ENCODE data around the gene POLRMT.
"Not testable (repeated sequence)": the region's sequence is repeated elsewhere in the genome, so short reads cannot be mapped to it uniquely, and the experiment has no call there.

Gene POLRMT

DNA sequence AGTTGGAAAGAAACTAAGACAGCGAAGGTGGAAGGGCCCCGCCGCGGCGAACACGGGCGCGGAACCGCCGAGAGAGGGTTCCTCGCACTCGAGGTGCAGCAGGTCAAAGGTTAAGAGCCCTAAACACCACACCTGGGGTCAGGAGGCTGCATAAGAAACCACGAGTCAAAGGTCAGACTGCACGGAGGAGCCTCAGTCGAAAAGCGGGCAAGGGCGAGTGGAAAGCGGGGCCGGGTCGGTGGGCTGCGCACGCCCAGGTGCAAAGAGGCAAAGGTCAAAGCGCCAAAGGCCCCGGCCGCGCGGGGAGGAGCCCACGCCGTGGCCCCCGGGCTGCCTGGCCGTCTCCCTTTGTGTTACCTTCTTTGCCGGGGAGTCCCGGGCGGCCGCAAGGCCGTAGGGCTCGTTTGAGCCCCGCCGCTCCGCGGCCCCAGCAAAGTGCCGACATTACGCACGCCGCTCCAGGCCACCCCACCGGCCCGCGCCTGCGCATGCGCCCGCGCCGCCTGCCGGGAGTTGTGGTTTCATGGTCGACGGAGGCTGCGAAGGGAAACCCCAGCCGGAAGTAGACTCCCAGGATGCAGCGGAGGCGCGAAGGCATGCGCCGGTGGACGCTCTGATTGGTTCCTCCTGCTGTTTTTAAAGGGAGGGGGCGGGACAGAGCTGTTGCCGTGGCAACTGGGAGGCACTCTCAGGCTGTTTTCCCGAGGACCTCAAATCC, at the start of gene POLRMT:
POLRMT (minus strand) TSS at position 470 of the 718 bp plus-strand sequence; CDS start at position 445, 25 bp downstream.
- peak; percentile 97 for DNase-seq

DNA sequence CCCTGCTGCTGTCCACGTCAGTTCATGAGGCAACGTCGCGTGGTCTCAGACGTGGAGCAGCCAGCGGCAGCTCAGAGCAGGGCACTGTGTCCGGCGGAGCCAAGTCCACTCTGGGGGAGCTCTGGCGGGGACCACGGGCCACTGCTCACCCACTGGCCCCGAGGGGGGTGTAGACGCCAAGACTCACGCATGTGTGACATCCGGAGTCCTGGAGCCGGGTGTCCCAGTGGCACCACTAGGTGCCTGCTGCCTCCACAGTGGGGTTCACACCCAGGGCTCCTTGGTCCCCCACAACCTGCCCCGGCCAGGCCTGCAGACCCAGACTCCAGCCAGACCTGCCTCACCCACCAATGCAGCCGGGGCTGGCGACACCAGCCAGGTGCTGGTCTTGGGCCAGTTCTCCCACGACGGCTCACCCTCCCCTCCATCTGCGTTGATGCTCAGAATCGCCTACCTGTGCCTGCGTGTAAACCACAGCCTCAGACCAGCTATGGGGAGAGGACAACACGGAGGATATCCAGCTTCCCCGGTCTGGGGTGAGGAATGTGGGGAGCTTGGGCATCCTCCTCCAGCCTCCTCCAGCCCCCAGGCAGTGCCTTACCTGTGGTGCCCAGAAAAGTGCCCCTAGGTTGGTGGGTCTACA, 49.5 kb upstream of the POLRMT start:
- DNase-seq, result no peak

DNA sequence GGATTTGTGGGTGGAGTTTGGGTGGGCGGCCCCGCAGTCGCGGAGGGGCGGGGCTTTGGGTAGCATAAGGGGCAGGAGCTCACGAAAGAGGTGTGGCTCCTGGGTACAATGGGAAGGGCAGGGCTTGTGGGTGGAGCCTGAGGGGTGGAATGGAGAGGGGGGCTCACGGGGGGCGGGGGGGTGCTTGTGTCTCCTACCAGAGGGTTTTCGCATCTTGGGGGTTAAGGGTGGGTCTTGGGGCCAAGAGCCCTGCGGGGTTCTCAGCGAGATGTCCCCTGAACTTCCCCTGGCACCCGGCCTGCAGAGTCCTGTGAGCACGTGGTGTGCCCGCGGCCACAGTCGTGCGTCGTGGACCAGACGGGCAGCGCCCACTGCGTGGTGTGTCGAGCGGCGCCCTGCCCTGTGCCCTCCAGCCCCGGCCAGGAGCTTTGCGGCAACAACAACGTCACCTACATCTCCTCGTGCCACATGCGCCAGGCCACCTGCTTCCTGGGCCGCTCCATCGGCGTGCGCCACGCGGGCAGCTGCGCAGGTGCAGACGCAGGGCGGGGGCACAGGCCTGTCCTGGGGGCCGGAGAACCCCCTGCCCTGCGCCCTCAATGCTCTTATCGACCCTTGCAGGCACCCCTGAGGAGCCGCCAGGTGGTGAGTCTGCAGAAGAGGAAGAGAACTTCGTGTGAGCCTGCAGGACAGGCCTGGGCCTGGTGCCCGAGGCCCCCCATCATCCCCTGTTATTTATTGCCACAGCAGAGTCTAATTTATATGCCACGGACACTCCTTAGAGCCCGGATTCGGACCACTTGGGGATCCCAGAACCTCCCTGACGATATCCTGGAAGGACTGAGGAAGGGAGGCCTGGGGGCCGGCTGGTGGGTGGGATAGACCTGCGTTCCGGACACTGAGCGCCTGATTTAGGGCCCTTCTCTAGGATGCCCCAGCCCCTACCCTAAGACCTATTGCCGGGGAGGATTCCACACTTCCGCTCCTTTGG, 48.0 kb upstream of the POLRMT start:
- DNase-seq, result no peak

DNA sequence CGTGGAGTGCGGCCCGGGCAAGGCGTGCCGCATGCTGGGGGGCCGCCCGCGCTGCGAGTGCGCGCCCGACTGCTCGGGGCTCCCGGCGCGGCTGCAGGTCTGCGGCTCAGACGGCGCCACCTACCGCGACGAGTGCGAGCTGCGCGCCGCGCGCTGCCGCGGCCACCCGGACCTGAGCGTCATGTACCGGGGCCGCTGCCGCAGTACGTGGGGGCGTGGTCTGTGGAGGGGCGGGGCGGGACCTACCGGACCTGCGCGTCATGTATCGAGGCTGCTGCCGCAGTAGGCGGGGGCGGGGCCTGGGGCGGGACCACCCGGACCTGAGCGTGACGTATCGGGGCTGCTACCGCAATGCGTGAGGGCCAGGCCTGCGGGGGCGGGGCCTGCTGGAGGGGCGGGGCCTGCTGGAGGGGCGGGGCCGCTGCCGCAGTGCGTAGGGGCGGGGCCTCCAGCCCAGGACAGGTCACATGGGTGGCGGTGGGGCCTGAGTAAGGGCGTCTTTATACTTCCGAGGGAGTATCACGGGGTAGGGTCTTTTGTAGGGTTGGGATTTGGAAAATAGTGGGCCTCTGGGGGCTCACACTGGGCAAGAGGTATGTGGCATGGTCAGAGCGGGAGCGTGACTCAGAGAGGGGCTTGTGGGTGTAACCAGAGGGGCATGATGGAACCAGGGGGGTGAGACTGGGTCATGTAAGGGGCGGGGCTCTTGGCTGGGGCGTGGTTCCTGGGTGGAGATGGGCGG, 47.1 kb upstream of the POLRMT start:
- DNase-seq, result peak; percentile 96

DNA sequence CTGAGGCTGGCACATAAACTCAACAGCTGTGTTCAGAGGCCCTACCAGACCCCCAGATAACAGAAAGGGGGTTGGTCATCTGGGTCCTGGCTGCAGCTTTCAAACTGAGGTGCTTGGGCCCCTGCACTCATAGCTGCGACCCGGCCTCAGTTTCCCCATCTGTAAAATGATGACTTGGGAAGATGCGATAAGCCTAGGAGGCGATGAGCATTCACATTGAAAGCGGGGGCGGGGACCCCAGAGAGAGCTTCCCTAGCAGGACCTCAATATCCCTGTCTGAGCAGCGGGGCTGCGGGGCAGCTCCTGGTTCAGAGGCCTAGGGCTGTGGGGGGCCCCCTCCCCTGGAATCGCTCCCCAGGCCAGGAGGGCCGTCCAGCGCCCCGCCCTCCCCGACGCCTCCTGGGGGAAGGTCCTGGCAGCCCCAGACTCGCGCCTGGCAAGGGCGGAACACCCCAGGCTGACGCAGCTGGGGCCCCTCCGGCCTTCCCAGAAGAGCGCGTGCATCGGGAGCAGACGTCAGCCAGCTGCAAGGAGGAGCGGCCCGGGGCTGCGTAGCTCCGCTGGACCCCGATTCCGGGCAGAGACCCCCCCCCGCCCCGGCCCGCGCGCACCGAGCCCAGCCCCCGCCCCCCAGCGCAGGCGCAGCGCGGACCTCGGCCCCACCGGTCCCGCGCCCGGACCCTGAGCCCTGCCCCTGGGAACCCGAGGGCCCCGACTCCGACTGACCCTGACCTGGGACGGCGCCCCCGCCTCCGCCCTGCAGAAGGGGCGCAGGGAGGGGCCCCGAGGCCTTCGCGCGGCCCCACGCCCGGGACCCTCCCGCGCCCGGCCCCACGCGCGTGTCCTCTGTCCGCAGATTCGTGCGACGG, 46.3 kb upstream of the POLRMT start:
- DNase-seq, result no peak

DNA sequence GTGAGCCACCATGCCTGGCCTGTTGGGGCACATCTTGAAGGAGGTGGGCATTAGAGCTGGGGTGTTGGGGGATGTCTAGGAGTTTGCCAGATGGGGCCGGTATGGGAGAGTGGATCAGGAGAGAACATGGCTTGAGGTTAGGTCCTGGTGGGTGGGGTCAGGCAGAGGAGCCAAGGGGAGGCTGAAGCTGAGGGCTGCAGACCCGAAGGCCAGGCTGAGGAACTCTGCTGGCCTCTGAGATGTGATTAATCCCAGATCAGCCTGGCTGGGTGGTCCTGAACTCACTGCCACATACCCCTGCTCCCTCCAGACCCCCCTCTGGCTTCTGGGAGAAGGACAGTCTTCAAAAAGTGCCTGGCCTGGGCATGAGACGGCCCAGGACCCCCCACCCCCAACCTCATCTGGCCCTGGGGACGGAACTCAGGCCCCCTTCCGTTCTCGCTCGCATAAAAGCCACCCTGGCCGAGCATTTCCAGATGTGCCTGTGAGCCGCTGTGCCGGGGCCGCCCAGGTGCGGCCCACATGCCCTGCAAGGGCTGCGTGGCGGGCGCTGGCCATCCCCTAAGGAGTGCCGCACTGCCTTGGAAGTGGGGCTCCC, 45.6 kb upstream of the POLRMT start:
- no peak for DNase-seq

DNA sequence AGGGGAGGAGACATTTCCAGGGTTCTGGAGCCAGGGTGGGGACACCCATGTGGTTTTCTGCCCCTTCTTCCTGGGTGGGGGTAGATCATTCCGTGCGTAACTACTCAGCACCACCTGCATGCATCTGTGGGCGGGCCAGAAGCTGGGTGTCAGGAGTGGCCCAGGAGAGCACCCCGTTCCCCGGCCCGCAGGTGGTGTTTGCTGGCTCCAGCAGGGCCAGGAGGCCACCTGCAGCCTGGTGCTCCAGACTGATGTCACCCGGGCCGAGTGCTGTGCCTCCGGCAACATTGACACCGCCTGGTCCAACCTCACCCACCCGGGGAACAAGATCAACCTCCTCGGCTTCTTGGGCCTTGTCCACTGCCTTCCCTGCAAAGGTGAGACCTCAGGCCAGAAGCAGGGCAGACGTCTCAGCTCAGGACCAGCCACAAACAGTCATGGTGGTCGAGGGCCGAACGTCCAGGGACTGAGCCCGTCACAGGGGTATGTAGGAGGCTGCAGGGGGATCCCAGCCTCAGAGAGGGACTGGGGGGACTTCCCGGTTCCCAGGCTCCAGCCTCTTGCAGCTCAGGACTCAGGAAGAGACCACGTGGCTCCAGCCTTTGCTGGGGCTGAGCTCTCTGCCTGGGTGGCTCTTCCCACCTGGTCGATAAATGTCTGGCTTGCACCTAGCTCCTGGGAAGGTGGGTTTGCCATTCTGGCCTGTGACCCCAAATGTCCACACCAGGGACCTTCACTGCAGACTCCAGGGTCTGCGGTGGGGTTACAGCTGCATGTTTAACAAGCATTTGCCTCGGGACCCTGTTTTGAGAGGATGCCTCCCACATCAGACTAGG, 44.5 kb upstream of the POLRMT start:
- no peak for DNase-seq

DNA sequence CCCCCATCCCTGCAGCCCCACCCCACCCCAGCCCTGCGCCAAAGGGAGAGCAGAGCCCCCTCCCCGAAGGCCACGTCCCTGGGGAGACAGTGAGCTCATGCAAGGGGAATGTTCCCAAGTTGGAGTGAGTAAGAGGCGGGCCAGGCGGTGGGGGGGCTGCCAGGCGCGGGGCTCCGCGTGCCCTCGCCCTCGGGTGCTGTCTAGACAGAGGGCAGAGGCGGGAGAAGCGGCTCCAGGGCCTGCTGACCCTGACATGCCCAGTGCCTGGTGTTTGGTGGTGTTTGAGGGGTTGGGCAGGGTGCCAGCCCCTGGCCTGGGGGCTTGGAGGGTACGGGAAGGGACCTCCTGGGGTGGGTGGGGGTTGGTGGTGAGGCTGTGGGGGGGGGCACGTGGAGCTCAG, 43.9 kb upstream of the POLRMT start:
- no peak for DNase-seq

DNA sequence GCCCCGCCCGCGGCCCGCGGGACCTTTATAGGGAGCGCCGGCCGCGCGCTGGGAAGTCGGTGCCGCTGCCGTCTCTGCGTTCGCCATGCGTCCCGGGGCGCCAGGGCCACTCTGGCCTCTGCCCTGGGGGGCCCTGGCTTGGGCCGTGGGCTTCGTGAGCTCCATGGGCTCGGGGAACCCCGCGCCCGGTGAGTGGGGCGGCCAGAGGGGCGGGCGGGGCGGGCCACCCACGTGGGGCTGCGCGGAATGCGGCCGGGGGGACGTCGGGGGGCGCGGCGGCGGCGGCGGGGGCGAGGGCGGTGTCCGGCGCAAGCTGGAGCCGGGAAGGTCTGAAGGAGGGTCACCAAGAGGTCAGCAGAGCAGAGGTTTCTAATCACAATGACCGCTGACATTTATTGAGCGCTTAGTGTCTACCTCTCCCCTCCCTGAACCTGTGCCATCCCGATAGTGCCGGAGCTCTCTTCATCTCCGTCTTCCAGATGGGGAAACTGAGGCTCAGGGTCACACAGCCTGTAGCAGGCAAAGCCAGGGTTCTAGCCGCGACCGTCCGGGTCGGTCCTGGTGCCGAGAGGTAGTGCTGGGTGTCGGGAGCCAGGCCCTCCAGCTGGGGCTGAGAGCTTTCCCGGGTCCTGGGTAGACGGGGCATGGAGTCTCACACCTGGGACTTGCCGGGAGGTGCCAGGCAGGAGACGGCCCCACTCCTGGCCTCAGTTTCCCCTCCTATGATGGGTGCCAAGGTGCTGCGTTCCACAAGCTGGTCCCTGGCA, 43.2 kb upstream of the POLRMT start, which contains the start of gene FSTL3:
FSTL3 (plus strand) TSS at position 54 of the 767 bp plus-strand sequence; CDS start at position 86, 32 bp downstream.
- DNase-seq, result no peak

DNA sequence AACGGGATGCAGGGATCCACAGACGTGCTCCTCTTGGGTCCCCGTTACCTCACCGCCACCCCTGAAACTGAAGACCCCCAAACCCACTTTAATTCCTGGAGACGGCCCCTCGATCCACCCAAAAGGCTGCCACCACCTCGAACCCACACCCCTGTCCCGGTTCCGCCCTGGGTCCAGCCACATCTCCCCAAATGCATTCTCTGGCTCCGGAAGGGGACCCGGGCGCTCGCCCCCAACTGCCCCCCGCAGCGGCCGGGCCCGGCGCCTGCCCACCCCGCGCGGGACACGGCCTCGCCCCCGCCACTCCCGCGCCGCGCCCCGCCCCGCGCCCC, 42.6 kb upstream of the POLRMT start:
- DNase-seq, result no peak

DNA sequence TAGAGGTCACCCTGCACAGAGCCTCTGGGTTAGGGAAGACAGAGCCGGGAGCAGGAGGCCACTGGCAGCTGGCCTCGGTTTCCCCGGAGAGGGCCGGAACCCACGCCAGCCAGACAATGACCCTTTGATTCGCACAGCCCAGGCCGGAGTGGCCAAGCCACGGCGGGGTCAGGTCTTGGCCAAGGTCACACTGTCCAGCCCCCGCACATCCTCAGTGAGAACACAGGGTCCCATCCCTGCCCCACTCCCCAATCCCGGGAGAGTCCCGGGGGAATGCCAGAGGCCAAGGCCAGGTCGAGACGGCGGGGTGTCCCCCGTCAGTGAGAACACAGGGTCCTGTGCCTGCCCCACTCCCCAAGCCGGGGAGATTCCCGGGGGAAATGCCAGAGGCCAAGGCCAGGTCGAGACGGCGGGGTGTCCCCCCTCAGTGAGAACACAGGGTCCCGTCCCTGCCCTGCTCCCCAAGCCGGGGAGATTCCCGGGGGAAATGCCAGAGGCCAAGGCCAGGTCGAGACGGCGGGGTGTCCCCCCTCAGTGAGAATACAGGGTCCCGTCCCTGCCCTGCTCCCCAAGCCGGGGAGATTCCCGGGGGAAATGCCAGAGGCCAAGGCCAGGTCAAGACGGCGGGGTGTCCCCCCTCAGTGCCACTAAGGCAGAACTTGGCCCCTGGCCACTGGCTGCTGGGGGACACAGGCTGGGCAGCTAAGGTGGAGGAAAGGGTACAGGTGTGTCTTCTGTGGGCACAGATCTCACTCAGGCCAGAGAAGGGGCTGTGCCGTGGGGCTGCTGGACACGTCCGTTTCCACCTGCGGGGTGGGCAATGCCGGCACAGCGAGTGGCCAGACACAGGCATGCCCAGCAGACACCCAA, 41.2 kb upstream of the POLRMT start:
- no peak for DNase-seq

DNA sequence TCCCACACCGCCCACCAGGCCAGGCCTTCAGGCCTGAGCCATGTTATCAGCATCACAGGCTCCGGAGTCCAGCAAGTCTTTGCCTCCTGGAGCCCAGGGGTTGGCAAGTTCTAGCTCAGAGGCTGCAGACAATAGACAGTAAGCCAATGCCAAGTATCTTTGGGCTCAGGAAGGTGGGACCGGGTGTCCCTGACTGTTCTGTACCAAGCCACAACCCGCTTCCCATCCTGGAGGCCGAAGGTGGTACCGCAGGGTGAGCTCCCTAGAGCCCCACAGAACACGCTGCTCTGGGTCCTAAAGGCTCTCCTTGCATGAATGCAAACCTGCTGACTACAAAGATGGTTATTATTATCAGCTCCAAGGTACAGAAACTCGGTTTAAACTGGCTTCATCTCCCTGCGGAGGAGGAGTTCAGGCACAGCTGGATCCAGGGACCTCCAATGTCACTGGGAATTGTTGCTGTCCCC, 37.3 kb upstream of the POLRMT start:
- no peak for DNase-seq

DNA sequence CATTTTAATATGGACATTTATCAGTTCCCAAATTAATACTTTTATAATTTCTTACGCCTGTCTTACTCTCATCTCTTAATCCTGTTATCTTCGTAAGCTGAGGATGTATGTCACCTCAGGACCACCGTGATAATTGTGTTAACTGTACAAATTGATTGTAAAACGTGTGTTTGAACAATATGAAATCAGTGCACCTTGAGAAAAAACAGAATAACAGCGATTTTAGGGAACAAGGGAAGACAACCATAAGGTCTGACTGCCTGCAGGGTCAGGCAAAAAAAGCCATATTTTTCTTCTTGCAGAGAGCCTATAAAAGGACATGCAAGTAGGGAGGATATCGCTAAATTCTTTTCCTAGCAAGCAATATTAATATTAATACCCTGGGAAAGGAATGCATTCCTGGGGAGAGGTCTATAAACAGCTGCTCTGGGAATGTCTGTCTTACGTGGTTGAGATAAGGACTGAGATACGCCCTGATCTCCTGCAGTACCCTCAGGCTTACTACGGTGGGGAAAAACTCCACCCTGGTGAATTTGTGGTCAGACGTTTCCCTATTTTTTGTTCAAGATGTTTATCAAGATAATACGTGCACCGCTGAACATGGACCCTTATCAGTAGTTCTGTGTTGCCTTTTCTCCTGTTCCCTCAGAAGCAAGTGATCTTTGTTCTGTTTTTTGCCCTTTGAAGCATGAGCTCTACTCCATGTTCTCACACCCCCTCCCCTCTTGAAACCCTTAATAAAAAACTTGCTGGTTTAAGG, 35.5 kb upstream of the POLRMT start:
- DNase-seq, result not testable (repeated sequence)

DNA sequence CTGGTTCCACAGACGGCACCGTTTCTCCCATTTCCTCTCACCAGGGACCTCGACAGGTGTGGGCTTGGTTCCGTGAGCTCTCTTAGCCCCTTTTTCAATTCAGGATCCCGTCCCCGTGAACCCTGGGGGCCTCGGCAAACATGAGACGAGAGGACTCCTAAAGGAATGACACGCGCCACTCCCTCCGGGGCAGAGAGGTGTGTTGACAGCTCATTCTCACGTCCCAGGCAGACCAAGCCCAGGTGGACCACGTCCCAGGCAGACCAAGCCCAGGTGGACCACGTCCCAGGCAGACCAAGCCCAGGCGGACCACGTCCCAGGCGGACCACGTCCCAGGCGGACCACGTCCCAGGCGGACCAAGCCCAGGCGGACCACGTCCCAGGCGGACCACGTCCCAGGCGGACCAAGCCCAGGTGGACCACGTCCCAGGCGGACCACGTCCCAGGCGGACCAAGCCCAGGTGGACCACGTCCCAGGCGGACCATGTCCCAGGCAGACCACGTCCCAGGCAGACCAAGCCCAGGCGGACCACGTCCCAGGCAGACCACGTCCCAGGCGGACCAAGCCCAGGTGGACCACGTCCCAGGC, 33.7 kb upstream of the POLRMT start:
- DNase-seq, result not testable (repeated sequence)

DNA sequence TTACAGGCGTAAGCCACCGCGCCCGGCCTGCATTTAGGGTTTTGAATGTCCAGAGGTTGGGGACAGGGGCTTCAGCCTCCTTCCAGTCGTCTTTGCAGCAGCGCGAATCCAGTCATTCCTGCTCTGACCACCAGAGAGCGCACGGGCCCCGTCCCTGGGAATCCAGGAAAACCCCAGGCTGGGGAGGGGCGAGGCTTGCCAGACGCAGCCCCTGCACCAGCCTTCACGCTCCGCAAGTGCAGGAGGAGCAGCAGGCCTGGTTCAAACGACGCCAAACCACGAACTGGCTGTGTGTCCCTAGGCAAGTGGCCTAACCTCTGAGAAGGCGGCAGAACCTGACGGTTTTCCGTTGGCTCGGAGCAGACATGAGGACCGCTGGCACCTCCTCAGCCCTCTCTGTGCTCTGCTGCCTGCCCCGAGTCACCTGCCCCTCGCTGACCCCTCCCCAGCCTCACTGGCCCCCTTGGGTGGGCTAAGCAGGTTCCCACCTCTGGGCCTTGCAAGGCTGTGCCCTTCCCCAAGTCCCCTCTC, 31.6 kb upstream of the POLRMT start:
- peak; percentile 88 for DNase-seq

DNA sequence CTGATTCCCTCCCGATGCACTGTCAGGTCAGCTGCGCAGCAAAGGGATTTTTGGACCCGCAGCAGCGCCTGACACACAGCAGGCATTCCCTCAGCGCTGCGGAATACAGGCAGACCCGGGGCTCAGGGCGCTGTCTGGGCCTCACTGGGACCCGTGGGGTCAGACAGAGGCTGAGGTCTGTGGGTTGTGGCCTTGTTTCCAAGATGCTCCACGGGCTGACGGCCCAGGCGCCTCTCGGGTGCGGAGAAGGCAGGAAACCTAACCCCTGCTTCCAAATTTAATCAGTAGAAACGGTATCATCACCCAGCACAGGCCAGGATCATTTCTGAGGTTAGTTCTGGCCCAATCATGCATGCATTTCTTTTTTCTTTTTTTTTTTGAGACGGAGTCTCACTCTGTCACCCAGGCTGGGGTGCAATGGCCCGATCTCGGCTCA, 30.4 kb upstream of the POLRMT start:
- DNase-seq, result no peak

Data from NCI-H1436 (cell line).